Measurements from ENCODE around the gene GOPC. TPM values are rescaled to one million over a fixed set of nuclear protein-coding genes. Genes with fewer than 3 reads are reported as not detected.

The GOPC gene
- total RNA-seq, 1 donor from 2014 or later = 31.8 TPM

- H3K4me1 Mint-ChIP-seq (ENCODE audit: unreplicated experiment) = peaks cover 46% of the 10 kb centered on the region
- peak overlapping the region; percentile 7 for H3K27ac Mint-ChIP-seq (ENCODE audit: unreplicated experiment)
- TF ChIP-seq, protein P1, sequence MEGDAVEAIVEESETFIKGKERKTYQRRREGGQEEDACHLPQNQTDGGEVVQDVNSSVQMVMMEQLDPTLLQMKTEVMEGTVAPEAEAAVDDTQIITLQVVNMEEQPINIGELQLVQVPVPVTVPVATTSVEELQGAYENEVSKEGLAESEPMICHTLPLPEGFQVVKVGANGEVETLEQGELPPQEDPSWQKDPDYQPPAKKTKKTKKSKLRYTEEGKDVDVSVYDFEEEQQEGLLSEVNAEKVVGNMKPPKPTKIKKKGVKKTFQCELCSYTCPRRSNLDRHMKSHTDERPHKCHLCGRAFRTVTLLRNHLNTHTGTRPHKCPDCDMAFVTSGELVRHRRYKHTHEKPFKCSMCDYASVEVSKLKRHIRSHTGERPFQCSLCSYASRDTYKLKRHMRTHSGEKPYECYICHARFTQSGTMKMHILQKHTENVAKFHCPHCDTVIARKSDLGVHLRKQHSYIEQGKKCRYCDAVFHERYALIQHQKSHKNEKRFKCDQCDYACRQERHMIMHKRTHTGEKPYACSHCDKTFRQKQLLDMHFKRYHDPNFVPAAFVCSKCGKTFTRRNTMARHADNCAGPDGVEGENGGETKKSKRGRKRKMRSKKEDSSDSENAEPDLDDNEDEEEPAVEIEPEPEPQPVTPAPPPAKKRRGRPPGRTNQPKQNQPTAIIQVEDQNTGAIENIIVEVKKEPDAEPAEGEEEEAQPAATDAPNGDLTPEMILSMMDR (IDR thresholded peaks at IDR 0.05; ENCODE audit: unreplicated experiment) = no peak
- peaks cover 44% of the 10 kb centered on the region for H3K36me3 Mint-ChIP-seq (ENCODE audit: low read depth, unreplicated experiment)
- H3K27me3 Mint-ChIP-seq (ENCODE audit: unreplicated experiment) = peaks cover 5% of the 10 kb centered on the region
- H3K4me3 Mint-ChIP-seq (ENCODE audit: unreplicated experiment) = peak overlapping the region; percentile 13
- H3K9me3 Mint-ChIP-seq (ENCODE audit: unreplicated experiment) = no peaks in the 10 kb centered on the region
- DNase-seq (ENCODE audit: low spot score) = no peak
Observed at GRCh38 chr6:117531809-117532725, 70.2 kb downstream of the GOPC start.

GRCh38 chr6:117531346-117531745, 71.0 kb downstream of the GOPC start:
- Mint-ChIP-seq H3K36me3 (ENCODE audit: low read depth, unreplicated experiment) (peaks cover 41% of the 10 kb centered on the region), H3K27me3 (ENCODE audit: unreplicated experiment) (peaks cover 8% of the 10 kb centered on the region), H3K4me1 (ENCODE audit: unreplicated experiment) (peaks cover 42% of the 10 kb centered on the region), H3K9me3 (ENCODE audit: unreplicated experiment) (no peaks in the 10 kb centered on the region), H3K27ac (ENCODE audit: unreplicated experiment) (no peak overlapping the region), H3K4me3 (ENCODE audit: unreplicated experiment) (no peak overlapping the region)
- DNase-seq (ENCODE audit: low spot score) = no peak
- TF ChIP-seq, protein P1 (IDR thresholded peaks at IDR 0.05; ENCODE audit: unreplicated experiment) = no peak

DNA sequence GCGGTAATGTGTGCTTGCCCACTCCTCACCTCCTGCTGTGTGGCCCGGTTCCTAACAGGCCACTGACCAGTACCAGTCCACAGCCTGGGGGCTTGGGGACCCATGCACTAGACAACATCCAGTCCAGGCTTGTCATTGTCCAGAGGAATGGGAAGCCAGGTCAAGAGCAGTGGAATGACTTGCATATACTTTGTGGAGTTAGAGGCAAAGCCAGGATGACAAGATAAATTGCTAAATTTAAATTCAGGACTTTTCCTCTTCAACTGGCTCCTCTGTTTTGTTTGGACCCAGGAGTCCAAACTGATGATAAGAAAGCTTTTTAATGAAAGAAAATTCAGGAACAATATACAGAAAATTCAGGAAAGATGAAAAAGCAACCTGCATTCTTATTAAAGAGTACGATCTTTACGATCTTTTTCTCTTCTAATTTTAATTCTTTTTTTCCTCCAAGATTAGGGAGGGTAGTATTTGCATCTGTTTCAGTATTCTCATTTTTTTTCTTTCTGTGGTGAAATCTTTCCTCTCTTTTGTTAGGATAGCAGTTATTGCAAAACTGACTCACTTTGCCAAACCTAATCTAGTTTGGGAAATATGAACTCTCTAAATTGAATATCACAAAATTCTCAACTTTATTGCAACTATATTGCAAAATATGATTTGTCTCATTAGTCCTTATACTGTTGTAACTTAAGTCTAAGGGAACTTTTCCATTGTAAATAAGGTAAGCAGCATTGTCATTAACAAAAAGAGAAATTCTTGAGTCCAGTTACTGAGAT, 71.7 kb downstream of the GOPC start:
- Mint-ChIP-seq H3K36me3 (ENCODE audit: low read depth, unreplicated experiment) (peaks cover 38% of the 10 kb centered on the region), H3K4me3 (ENCODE audit: unreplicated experiment) (no peak overlapping the region), H3K4me1 (ENCODE audit: unreplicated experiment) (peaks cover 35% of the 10 kb centered on the region), H3K27ac (ENCODE audit: unreplicated experiment) (no peak overlapping the region), H3K27me3 (ENCODE audit: unreplicated experiment) (peaks cover 8% of the 10 kb centered on the region), H3K9me3 (ENCODE audit: unreplicated experiment) (no peaks in the 10 kb centered on the region)
- TF ChIP-seq, protein P1 (IDR thresholded peaks at IDR 0.05; ENCODE audit: unreplicated experiment) = no peak
- no peak for DNase-seq (ENCODE audit: low spot score)

- no peak overlapping the region for H3K4me3 Mint-ChIP-seq (ENCODE audit: unreplicated experiment)
- peaks cover 13% of the 10 kb centered on the region for H3K4me1 Mint-ChIP-seq (ENCODE audit: unreplicated experiment)
Observed at GRCh38 chr6:117525607-117526006, 76.7 kb downstream of the GOPC start.

More at GRCh38 chr6:117525607-117526006, 76.7 kb downstream of the GOPC start:
- TF ChIP-seq, protein P1 (IDR thresholded peaks at IDR 0.05; ENCODE audit: unreplicated experiment) = no peak
- H3K27me3 Mint-ChIP-seq (ENCODE audit: unreplicated experiment) = peaks cover 4% of the 10 kb centered on the region
- H3K9me3 Mint-ChIP-seq (ENCODE audit: unreplicated experiment) = no peaks in the 10 kb centered on the region
- DNase-seq (ENCODE audit: low spot score) = no peak
- H3K27ac Mint-ChIP-seq (ENCODE audit: unreplicated experiment) = no peak overlapping the region
- H3K36me3 Mint-ChIP-seq (ENCODE audit: low read depth, unreplicated experiment) = peaks cover 25% of the 10 kb centered on the region
